ENCODE results near the gene CLDN7.
A peak's percentile ranks its signal among the peaks of the same experiment; 100 is the strongest.
"Not testable (repeated sequence)": the region's sequence is repeated elsewhere in the genome, so short reads cannot be mapped to it uniquely, and the experiment has no call there.

CLDN7 gene

GRCh38 chr17:7252176-7253043 lies 9.9 kb downstream of the CLDN7 start, which contains the start of gene ELP5:
ELP5 (plus strand) TSS chr17:7252215; CDS start chr17:7252551, 336 bp downstream.
- DNase-seq: peak; percentile 67

- DNase-seq: peak; percentile 86
These were observed 10.6 kb downstream of the CLDN7 start, which contains the start of gene CTDNEP1 for GRCh38 chr17:7251661-7252175. CTDNEP1 (minus strand) TSS chr17:7251734; CDS start chr17:7251296, 438 bp downstream.

- no peak for DNase-seq
These were observed 11.3 kb downstream of the CLDN7 start for GRCh38 chr17:7250695-7251627.

- DNase-seq: no peak
These were observed 12.4 kb downstream of the CLDN7 start for GRCh38 chr17:7249830-7250229.

GRCh38 chr17:7249214-7249613 lies 13.1 kb downstream of the CLDN7 start:
- no peak for DNase-seq

- no peak for DNase-seq
These were observed 13.5 kb downstream of the CLDN7 start for GRCh38 chr17:7248796-7249195.

GRCh38 chr17:7246779-7247178 lies 15.5 kb downstream of the CLDN7 start:
- DNase-seq: no peak

- not testable (repeated sequence) for DNase-seq
These were observed 18.4 kb downstream of the CLDN7 start for GRCh38 chr17:7243838-7244237.

GRCh38 chr17:7243453-7243729 lies 18.9 kb downstream of the CLDN7 start:
- no peak for DNase-seq

- DNase-seq: peak; percentile 87
These were observed 19.4 kb downstream of the CLDN7 start for GRCh38 chr17:7242717-7243452.

- peak; percentile 71 for DNase-seq
These were observed 20.2 kb downstream of the CLDN7 start, which contains the start of gene GABARAP for GRCh38 chr17:7241783-7242716. GABARAP (minus strand) TSS chr17:7242449; CDS start chr17:7242330, 119 bp downstream.

- DNase-seq: no peak
These were observed 21.1 kb downstream of the CLDN7 start for GRCh38 chr17:7241090-7241733.

- DNase-seq: no peak
These were observed 21.9 kb downstream of the CLDN7 start for GRCh38 chr17:7240375-7240774.

- peak; percentile 89 for DNase-seq
These were observed 22.9 kb downstream of the CLDN7 start, which contains the start of gene PHF23 for GRCh38 chr17:7239091-7240027. PHF23 (minus strand) TSS chr17:7239457; CDS start chr17:7239279, 178 bp downstream.

- no peak for DNase-seq
These were observed 23.7 kb downstream of the CLDN7 start for GRCh38 chr17:7238420-7239090.

- peak; percentile 42 for DNase-seq
These were observed 24.4 kb downstream of the CLDN7 start for GRCh38 chr17:7237761-7238419.

- no peak for DNase-seq
These were observed 25.0 kb downstream of the CLDN7 start for GRCh38 chr17:7237266-7237760.

- DNase-seq: no peak
These were observed 25.5 kb downstream of the CLDN7 start for GRCh38 chr17:7236808-7237207.

All from COR-L47 (cell line).